HepG2 (cell line): ENCODE results near the gene TMEM130. TPM values are rescaled to one million over a fixed set of nuclear protein-coding genes. Genes with fewer than 3 reads are reported as not detected.

Source experiments
- ATAC-seq: fragments of 200-7000 bp; cut with Tn5 transposase; 3 replicates; pipeline ENCODE4 v1.9.1; 2020; ENCODE audit warnings: mild to moderate bottlenecking, moderate library complexity
- BruUV-seq: library from RNA; stranded (reverse); fragments of 400-500 nt; replicated peaks from 2 replicates; lab custom pipeline; 2021; lab: Mats Ljungman, UMichigan
- CTCF ChIA-PET: fragments of 300-600 bp; formaldehyde crosslinking; extraction: SDS; loops from one replicate; lab custom pipeline; 2021; ENCODE audit warnings: low total read pairs, inconsistent platforms, low intra/inter-chr PET ratio; lab: Yijun Ruan, JAX
- POLR2A ChIA-PET: fragments of 350-600 bp; sonication (Branson Sonifier 250); formaldehyde crosslinking; loops from one replicate; lab custom pipeline; 2020; ENCODE audit warnings: antibody characterized with exemption, inconsistent platforms; lab: Yijun Ruan, JAX
- DNase-seq: peaks from one replicate; pipeline ENCODE4 v3.0.0-alpha.2; 2015; ENCODE audit warnings: low spot score
- FAIRE-seq: peaks from 3 replicates; lab custom pipeline; 2011; peaks lifted over from hg19 to GRCh38; lab: Jason Lieb, UNC
- H2AFZ ChIP-seq: one replicate; pipeline ENCODE4 v1.6.1; 2011; ENCODE audit warnings: low read length, inconsistent platforms
- H3K27ac ChIP-seq: fragments of 300-600 bp; 3 replicates; pipeline ENCODE4 v1.8.0; 2011; ENCODE audit warnings: mixed run types, mild to moderate bottlenecking, mixed read lengths, low read length, inconsistent platforms; ENCODE audit not compliant: insufficient read depth; ENCODE audit errors: extremely low read length
- H3K27me3 ChIP-seq, 2 experiments: fragments of 200-600 bp in 1 of 2; 2 replicates in 1 of 2; 3 replicates in 1 of 2; pipeline versions ENCODE4 v1.6.0 to v1.8.0; 2011; ENCODE audit warnings: low read length in 2 of 2, mild to moderate bottlenecking in 2 of 2, moderate library complexity in 2 of 2, inconsistent platforms in 1 of 2; ENCODE audit not compliant: insufficient read depth in 2 of 2, control insufficient read depth in 1 of 2
- H3K36me3 ChIP-seq, 2 experiments: fragments of 200-600 bp in 1 of 2; replicated peaks in 1 of 2; 2 replicates in 1 of 2; 3 replicates in 1 of 2; pipeline versions ENCODE4 v1.5.1 to v1.8.0; 2011; ENCODE audit warnings: low read length in 2 of 2, inconsistent platforms in 1 of 2; ENCODE audit not compliant: insufficient read depth in 2 of 2, control insufficient read depth in 1 of 2
- H3K4me1 ChIP-seq: 2 replicates; pipeline ENCODE4 v1.5.1; 2012; ENCODE audit warnings: low read length, inconsistent platforms; ENCODE audit not compliant: insufficient read depth
- H3K4me2 ChIP-seq: 2 replicates; pipeline ENCODE4 v1.6.0; 2011; ENCODE audit warnings: low read depth, low read length, inconsistent platforms
- H3K4me3 ChIP-seq, 3 experiments: fragments of 200-600 bp in 1 of 3; sonication (generic), shearing (Covaris generic) in 1 of 3; replicated peaks in 1 of 3; 2 replicates each; pipeline ENCODE4 v1.5.1; 2011 to 2016; ENCODE audit warnings: low read length in 3 of 3, inconsistent platforms in 2 of 3, low read depth in 2 of 3, mild to moderate bottlenecking in 2 of 3, control low read depth in 1 of 3, mixed read lengths in 1 of 3; ENCODE audit not compliant: insufficient read depth in 1 of 3
- H3K79me2 ChIP-seq: one replicate; pipeline ENCODE4 v1.6.1; 2011; ENCODE audit warnings: low read length, inconsistent platforms; ENCODE audit not compliant: insufficient read depth
- H3K9ac ChIP-seq: 2 replicates; pipeline ENCODE4 v1.6.0; 2011; ENCODE audit warnings: mild to moderate bottlenecking, low read depth, low read length, inconsistent platforms; ENCODE audit not compliant: insufficient read depth
- H3K9me3 ChIP-seq: 2 replicates; pipeline ENCODE4 v1.5.1; 2012; ENCODE audit warnings: mild to moderate bottlenecking, low read length
- H4K20me1 ChIP-seq: 2 replicates; pipeline ENCODE4 v1.6.0; 2011; ENCODE audit warnings: inconsistent platforms, mild to moderate bottlenecking, low read length, moderate library complexity; ENCODE audit not compliant: insufficient read depth
- MAFG ChIP-seq: sonication (generic); formaldehyde crosslinking; IDR thresholded peaks from 2 replicates; pipeline ENCODE4 v1.5.1; 2020; ENCODE audit warnings: mild to moderate bottlenecking, missing genetic modification reagents
- ZNF616 ChIP-seq: sonication (generic); formaldehyde crosslinking; IDR thresholded peaks from 2 replicates; pipeline ENCODE4 v1.5.0; 2020; ENCODE audit warnings: low read depth, mild to moderate bottlenecking, missing genetic modification reagents
- WGBS: methylation state at CpG from one replicate; pipeline ENCODE4 v1.1.6; 2017; ENCODE audit warnings: low lambda C conversion rate; 5-methylcytosine and 5-hydroxymethylcytosine counted together
- in situ Hi-C: cut with HindIII; loops from 2 replicates; pipeline ENCODE4 v1.10.0; 2017; ENCODE audit warnings: low pct_unique_long_range_greater_than_20kb; ENCODE audit not compliant: extremely low pct_ligation_motif_present
- intact Hi-C: fragments of 100-400 bp; cut with micrococcal nuclease; formaldehyde crosslinking; loops from one replicate; pipeline ENCODE4 v1.10.0; 2022; ENCODE audit not compliant: unreplicated experiment
- polyA plus RNA-seq, 8 experiments: library from polyadenylated mRNA; depleted of rRNA in 3 of 8; stranded (reverse) in 7 of 8; unstranded in 1 of 8; fragments of >200 nt; fragmentation: Illumina TruSeq in 4 of 8; extraction: Trizol in 4 of 8; gene quantifications; 2 replicates each; pipeline versions ENCODE4 v1.2.1 to v1.2.3, GENCODE V29; 2011 to 2016; ENCODE audit warnings: low read depth in 4 of 8, missing spikeins in 1 of 8, mixed read lengths in 1 of 8; ENCODE audit not compliant: insufficient read depth in 1 of 8
- total RNA-seq, 5 experiments: library from RNA; depleted of rRNA; stranded (reverse); fragments of >200 nt; fragmentation: Illumina TruSeq; extraction: Trizol; gene quantifications; 2 replicates each; pipeline ENCODE4 v1.2.3, GENCODE V29; 2016; ENCODE audit warnings: low read depth in 1 of 5
- TF ChIP-seq, protein P1 (sequence below): sonication (generic); formaldehyde crosslinking; IDR thresholded peaks from 2 replicates; pipeline ENCODE4 v1.4.0; 2020; ENCODE audit warnings: missing genetic modification reagents
- TF ChIP-seq, protein P2 (sequence below): sonication (generic); formaldehyde crosslinking; IDR thresholded peaks from 2 replicates; pipeline ENCODE4 v1.5.0; 2020; ENCODE audit warnings: missing genetic modification reagents
- TF ChIP-seq, protein P3 (sequence below): sonication (generic); formaldehyde crosslinking; IDR thresholded peaks from 2 replicates; pipeline ENCODE4 v1.9.0; 2021; ENCODE audit warnings: missing genetic modification reagents, mild to moderate bottlenecking, borderline replicate concordance

The TMEM130 gene
- total and polyA plus RNA-seq, 2 of the 13 experiments (the other 11 are each of a cell fraction or from before 2014, with no cell fraction given): not detected

DNA sequence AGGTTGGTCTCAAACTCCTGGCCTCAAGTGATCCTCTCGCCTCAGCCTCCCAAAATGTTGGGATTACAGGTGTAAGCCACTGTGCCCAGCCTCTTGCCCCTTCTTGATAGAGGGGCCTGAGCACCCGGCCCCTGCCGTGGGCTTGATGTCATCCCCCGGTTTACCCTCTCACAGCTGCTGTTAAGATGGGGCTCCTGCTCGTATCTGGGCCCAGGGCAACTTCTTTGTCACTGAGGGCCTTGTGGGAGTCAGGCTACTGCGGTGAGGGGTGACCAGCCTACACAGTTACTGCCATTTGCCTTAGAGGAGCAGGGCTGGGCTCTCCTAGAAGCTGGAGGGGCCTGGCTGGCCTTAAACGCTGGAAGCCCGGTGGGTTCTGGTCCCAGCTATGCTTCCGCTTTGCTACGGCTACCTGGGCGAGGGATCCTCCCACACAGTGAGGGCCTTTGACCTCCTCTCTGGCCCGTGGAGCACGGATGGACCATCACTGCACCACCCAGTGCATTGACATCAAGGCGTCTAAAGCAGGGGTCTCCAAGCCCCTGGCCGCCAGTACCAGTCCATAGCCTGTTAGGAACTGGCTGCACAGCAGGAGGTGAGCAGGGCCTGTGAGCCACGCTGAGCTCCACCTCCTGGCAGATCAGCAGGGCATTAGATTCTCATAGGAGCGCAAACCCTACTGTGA lies 1.1 kb upstream of the TMEM130 start (continued):
- TF ChIP-seq, protein P1, sequence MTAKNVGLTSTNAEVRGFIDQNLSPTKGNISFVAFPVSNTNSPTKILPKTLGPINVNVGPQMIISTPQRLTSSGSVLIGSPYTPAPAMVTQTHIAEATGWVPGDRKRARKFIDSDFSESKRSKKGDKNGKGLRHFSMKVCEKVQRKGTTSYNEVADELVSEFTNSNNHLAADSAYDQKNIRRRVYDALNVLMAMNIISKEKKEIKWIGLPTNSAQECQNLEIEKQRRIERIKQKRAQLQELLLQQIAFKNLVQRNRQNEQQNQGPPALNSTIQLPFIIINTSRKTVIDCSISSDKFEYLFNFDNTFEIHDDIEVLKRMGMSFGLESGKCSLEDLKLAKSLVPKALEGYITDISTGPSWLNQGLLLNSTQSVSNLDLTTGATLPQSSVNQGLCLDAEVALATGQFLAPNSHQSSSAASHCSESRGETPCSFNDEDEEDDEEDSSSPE: no peak
- TF ChIP-seq, protein P2, sequence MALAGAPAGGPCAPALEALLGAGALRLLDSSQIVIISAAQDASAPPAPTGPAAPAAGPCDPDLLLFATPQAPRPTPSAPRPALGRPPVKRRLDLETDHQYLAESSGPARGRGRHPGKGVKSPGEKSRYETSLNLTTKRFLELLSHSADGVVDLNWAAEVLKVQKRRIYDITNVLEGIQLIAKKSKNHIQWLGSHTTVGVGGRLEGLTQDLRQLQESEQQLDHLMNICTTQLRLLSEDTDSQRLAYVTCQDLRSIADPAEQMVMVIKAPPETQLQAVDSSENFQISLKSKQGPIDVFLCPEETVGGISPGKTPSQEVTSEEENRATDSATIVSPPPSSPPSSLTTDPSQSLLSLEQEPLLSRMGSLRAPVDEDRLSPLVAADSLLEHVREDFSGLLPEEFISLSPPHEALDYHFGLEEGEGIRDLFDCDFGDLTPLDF: no peak
- TF ChIP-seq ZNF616 (CRISPR knock-in tag): no peak
- TF ChIP-seq, protein P3, sequence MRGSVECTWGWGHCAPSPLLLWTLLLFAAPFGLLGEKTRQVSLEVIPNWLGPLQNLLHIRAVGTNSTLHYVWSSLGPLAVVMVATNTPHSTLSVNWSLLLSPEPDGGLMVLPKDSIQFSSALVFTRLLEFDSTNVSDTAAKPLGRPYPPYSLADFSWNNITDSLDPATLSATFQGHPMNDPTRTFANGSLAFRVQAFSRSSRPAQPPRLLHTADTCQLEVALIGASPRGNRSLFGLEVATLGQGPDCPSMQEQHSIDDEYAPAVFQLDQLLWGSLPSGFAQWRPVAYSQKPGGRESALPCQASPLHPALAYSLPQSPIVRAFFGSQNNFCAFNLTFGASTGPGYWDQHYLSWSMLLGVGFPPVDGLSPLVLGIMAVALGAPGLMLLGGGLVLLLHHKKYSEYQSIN (CRISPR knock-in tag): no peak

DNA sequence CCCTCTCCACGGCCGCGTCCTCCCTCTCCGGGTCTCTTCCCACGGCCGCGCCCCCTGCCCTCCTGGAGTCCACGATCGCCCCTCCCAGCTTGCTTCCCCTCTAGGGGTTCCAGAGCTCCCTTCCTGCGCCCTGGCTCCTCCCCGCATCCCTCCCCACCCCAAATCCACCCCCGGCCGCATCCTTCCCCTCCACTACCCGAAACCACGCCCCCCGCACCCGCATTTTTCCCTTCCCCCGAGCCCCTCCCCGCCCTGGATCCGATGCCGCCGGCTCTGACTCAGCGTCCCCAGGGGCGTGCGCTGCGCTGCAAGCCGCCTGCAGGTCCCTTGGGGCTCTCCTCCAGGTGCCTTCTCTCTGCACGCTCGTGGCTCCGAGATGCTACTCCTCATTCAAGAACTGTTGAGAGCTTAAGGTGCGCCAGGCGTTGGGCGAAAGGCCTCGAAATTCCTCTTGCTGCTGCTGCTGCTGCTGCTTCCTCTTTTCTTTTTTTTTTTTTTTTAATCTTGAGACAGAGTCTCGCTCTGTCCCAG lies 372 bp upstream of the TMEM130 start:
- FAIRE-seq (no peak), ATAC-seq (no peak), DNase-seq (no peak)
- ChIA-PET POLR2A (no interaction called here), CTCF (no interaction called here)
- H3K79me2 ChIP-seq: no peaks in the 10 kb centered on the region
- H2AFZ ChIP-seq: no peak overlapping the region
- H4K20me1 ChIP-seq: no peaks in the 10 kb centered on the region
- BruUV-seq: no TSS peak
- H3K9me3 ChIP-seq: no peaks in the 10 kb centered on the region
- H3K27ac ChIP-seq: no peak overlapping the region
- no peak overlapping the region for H3K9ac ChIP-seq
- WGBS: 21% methylated on average over 24 of the region's 35 CpGs
- TF ChIP-seq MAFG (CRISPR knock-in tag): no peak
- peaks cover 5 to 28% of the 10 kb centered on the region in 2 experiments for H3K27me3 ChIP-seq
- peak overlapping the region in 1 of 3 experiments; percentile 48; a peak in 1 of 6 replicates for H3K4me3 ChIP-seq
- intact Hi-C loops: no loop called here
- H3K4me1 ChIP-seq: peaks cover 42% of the 10 kb centered on the region
- H3K4me2 ChIP-seq: peak overlapping the region; percentile 47; the same call in 1 of the 2 replicates
- H3K36me3 ChIP-seq: no peaks in the 10 kb centered on the region
- in situ Hi-C loops: no loop called here
